Measurements from ENCODE around the gene HOGA1. TPM values are rescaled to one million over a fixed set of nuclear protein-coding genes. Genes with fewer than 3 reads are reported as not detected.
A peak's percentile ranks its signal among the peaks of the same experiment; 100 is the strongest.

HOGA1 gene
- total and polyA plus RNA-seq, 2 of the 13 experiments (the other 11 are each of a cell fraction or from before 2014, with no cell fraction given) = 7.6 to 19.5 TPM

DNA sequence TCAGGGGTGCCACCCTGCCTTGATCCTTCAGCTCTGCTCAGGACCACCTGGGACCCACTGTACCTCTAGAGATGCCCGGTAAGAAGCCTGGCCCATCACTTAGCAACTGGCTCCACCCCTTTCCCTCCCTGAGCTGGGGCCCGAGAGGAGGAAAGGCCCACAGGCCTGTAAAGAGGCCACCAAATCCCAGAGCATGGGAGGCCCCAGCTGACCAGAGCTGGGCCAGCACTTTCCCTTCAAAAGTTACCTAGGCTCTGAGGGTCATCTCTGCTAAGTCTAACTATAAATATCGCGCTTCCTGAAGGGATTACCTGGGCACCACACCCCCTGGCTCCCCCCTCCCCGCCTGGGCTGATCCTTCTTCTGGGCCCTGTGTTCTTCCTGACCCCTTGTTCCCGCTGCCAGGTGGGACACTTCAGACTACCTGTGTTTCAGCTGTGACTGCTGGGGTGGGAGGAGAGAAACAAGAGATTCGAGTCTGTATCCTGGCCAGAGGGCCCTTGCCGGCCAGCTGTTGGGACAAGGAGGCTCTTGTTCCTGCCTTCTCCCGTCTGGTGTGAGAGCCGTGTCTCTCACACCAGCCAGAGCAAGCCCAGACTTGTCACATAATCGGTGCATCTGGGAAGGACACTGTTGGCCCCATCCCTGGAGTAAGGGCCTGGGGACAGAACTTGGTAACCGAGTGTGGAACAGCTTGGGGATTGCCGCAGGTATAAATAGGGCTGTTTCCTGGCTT is 34.4 kb upstream of the HOGA1 start (continued):
- TF ChIP-seq, protein P1, sequence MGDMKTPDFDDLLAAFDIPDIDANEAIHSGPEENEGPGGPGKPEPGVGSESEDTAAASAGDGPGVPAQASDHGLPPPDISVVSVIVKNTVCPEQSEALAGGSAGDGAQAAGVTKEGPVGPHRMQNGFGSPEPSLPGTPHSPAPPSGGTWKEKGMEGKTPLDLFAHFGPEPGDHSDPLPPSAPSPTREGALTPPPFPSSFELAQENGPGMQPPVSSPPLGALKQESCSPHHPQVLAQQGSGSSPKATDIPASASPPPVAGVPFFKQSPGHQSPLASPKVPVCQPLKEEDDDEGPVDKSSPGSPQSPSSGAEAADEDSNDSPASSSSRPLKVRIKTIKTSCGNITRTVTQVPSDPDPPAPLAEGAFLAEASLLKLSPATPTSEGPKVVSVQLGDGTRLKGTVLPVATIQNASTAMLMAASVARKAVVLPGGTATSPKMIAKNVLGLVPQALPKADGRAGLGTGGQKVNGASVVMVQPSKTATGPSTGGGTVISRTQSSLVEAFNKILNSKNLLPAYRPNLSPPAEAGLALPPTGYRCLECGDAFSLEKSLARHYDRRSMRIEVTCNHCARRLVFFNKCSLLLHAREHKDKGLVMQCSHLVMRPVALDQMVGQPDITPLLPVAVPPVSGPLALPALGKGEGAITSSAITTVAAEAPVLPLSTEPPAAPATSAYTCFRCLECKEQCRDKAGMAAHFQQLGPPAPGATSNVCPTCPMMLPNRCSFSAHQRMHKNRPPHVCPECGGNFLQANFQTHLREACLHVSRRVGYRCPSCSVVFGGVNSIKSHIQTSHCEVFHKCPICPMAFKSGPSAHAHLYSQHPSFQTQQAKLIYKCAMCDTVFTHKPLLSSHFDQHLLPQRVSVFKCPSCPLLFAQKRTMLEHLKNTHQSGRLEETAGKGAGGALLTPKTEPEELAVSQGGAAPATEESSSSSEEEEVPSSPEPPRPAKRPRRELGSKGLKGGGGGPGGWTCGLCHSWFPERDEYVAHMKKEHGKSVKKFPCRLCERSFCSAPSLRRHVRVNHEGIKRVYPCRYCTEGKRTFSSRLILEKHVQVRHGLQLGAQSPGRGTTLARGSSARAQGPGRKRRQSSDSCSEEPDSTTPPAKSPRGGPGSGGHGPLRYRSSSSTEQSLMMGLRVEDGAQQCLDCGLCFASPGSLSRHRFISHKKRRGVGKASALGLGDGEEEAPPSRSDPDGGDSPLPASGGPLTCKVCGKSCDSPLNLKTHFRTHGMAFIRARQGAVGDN (CRISPR knock-in tag; IDR thresholded peaks at IDR 0.05) = peak; percentile 62
- TF ChIP-seq ZNF263 (CRISPR knock-in tag; IDR thresholded peaks at IDR 0.05) (no peak), RXRA (CRISPR knock-in tag; IDR thresholded peaks at IDR 0.05) (no peak), JUNB (CRISPR knock-in tag; IDR thresholded peaks at IDR 0.05; ENCODE audit: borderline replicate concordance) (no peak), TEAD2 (CRISPR knock-in tag; IDR thresholded peaks at IDR 0.05) (no peak), ZFY (CRISPR knock-in tag; IDR thresholded peaks at IDR 0.05) (0 out of 2 replicates have a peak, but pooled peaks have one; percentile 26), ZNF556 (CRISPR knock-in tag; IDR thresholded peaks at IDR 0.05; ENCODE audit: borderline replicate concordance) (no peak), ZFP62 (CRISPR knock-in tag; IDR thresholded peaks at IDR 0.05) (no peak), KAT8 (CRISPR knock-in tag; IDR thresholded peaks at IDR 0.05) (no peak), TP53 (CRISPR knock-in tag; conservative IDR thresholded peaks at IDR 0.05) (peak; percentile 96; the same call in 1 of the 2 replicates)
- TF ChIP-seq, protein P2, sequence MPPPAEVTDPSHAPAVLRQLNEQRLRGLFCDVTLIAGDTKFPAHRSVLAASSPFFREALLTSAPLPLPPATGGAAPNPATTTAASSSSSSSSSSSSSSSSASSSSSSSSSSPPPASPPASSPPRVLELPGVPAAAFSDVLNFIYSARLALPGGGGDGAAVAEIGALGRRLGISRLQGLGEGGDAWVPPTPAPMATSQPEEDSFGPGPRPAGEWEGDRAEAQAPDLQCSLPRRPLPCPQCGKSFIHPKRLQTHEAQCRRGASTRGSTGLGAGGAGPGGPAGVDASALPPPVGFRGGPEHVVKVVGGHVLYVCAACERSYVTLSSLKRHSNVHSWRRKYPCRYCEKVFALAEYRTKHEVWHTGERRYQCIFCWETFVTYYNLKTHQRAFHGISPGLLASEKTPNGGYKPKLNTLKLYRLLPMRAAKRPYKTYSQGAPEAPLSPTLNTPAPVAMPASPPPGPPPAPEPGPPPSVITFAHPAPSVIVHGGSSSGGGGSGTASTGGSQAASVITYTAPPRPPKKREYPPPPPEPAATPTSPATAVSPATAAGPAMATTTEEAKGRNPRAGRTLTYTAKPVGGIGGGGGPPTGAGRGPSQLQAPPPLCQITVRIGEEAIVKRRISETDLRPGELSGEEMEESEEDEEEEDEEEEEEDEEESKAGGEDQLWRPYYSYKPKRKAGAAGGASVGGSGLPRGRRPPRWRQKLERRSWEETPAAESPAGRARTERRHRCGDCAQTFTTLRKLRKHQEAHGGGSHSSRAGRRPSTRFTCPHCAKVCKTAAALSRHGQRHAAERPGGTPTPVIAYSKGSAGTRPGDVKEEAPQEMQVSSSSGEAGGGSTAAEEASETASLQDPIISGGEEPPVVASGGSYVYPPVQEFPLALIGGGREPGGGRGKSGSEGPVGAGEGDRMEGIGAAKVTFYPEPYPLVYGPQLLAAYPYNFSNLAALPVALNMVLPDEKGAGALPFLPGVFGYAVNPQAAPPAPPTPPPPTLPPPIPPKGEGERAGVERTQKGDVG (CRISPR knock-in tag; IDR thresholded peaks at IDR 0.05; ENCODE audit: borderline replicate concordance) = 0 out of 2 replicates have a peak, but pooled peaks have one; percentile 27
- TF ChIP-seq, protein P3, sequence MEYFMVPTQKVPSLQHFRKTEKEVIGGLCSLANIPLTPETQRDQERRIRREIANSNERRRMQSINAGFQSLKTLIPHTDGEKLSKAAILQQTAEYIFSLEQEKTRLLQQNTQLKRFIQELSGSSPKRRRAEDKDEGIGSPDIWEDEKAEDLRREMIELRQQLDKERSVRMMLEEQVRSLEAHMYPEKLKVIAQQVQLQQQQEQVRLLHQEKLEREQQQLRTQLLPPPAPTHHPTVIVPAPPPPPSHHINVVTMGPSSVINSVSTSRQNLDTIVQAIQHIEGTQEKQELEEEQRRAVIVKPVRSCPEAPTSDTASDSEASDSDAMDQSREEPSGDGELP (IDR thresholded peaks at IDR 0.05; ENCODE audit: borderline replicate concordance, low read depth) = peak; percentile 48; the same call in 1 of the 2 replicates
- TF ChIP-seq, protein P4, sequence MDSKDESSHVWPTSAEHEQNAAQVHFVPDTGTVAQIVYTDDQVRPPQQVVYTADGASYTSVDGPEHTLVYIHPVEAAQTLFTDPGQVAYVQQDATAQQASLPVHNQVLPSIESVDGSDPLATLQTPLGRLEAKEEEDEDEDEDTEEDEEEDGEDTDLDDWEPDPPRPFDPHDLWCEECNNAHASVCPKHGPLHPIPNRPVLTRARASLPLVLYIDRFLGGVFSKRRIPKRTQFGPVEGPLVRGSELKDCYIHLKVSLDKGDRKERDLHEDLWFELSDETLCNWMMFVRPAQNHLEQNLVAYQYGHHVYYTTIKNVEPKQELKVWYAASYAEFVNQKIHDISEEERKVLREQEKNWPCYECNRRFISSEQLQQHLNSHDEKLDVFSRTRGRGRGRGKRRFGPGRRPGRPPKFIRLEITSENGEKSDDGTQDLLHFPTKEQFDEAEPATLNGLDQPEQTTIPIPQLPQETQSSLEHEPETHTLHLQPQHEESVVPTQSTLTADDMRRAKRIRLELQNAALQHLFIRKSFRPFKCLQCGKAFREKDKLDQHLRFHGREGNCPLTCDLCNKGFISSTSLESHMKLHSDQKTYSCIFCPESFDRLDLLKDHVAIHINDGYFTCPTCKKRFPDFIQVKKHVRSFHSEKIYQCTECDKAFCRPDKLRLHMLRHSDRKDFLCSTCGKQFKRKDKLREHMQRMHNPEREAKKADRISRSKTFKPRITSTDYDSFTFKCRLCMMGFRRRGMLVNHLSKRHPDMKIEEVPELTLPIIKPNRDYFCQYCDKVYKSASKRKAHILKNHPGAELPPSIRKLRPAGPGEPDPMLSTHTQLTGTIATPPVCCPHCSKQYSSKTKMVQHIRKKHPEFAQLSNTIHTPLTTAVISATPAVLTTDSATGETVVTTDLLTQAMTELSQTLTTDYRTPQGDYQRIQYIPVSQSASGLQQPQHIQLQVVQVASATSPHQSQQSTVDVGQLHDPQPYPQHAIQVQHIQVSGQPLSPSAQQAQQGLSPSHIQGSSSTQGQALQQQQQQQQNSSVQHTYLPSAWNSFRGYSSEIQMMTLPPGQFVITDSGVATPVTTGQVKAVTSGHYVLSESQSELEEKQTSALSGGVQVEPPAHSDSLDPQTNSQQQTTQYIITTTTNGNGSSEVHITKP (CRISPR knock-in tag; IDR thresholded peaks at IDR 0.05; ENCODE audit: low read depth) = no peak

Measured in HepG2 (cell line).